HG02852 (cell line): Measurements from ENCODE around the gene GSTA2.
"Not testable (repeated sequence)": the region's sequence is repeated elsewhere in the genome, so short reads cannot be mapped to it uniquely, and the experiment has no call there.

Source experiments
- ATAC-seq: cut with Tn5 transposase; IDR thresholded peaks from one replicate; pipeline ENCODE4 v1.9.1; 2021; ENCODE audit warnings: mild to moderate bottlenecking, moderate library complexity; ENCODE audit not compliant: unreplicated experiment

The GSTA2 gene

DNA sequence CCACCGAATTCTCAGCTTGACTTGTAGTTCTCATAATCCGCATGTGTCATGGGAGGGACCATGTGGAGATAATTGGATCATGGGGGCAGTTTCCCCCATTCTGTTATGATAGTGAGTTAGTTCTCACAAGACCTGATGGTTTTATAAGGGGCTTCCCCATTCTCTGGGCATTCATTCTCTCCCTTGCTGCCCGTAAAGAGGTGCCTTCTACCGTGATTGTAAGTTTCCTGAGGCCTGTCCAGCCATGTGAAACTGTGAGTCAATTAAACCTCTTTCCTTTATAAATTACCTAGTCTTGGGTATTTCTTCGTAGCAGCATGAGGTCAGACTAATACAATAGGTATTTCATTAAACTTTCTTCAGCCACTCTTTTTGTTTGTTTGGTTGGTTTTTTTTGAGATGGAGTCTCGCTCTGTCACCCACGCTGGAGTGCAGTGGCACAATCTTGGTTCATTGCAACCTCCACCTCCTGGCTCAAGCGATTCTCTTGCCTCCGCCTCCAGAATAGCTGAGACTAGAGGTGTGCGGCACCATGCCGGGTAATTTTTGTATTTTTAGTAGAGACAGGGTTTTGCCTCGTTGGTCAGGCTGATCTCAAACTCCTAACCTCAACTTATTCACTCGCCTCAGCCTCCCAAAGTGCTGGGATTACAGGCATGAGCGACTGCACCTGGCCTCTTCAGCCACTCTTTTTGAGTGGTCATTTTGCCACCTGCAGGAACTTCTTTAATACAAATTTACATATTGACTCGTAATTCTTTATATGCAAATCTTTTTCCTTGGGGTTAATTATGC lies 36.3 kb downstream of the GSTA2 start:
- no peak for ATAC-seq

DNA sequence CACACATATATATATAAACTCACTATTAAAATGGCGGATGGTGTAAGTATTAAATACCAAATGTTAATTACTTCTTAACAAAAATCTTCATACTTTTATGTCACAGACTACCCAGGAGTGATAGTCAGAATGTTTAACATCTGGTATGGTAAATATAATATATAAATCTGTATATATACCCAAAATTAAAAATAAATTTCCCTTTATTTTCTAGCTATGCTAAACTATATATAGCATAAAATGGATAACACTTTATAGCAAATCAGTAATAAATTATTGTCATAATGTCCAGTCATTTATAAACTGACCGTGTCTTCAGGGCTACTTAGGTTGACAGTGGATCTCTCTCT lies 37.1 kb downstream of the GSTA2 start:
- ATAC-seq, result no peak

DNA sequence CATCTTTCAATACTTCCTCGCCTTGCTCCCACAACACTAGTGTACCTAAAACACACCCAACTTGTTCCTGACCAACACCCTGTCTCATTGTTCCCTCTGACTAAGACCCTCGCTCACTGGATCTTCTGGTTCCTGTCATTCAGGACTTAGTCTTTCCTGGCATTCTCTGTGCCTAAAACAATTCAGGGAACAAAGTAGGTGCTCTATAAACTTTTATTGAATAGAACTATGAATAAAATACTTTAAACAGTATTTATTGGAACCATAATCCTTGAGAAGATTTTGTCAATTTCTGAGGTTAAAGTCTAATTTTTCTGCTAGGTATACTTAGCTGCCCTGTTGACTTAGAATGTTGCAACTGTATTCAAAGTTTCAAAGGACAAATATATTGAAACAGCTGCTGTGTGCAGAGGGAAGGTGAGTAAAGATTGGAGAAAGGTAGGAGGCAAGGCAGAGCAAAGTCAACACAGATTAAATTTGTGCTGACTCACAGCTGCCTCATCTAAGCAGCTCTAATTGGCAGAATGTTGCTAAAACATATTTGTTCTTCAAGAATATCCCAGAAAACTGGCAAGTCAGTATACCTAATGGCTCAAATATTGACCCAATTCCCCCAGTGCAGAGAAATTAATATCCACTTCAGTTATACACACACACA lies 37.6 kb downstream of the GSTA2 start:
- no peak for ATAC-seq

DNA sequence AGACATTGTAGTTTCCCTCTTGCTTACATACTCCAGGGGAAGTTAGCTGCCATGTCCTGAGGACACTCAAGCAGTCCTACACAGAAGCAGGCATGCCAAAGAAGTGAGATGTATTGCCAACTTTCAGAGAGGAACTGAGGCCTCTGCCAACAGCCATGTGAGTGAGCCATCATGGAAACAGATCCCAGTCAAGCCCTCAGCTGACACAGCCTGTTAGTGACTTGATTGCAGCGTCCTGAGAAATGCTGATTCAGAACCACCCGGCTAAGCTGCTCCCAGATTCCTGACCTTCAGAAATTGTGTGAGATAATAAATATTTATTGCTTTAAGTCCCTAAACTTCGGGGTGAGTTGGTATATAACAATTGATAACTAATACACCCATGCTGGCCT lies 38.1 kb downstream of the GSTA2 start:
- no peak for ATAC-seq

DNA sequence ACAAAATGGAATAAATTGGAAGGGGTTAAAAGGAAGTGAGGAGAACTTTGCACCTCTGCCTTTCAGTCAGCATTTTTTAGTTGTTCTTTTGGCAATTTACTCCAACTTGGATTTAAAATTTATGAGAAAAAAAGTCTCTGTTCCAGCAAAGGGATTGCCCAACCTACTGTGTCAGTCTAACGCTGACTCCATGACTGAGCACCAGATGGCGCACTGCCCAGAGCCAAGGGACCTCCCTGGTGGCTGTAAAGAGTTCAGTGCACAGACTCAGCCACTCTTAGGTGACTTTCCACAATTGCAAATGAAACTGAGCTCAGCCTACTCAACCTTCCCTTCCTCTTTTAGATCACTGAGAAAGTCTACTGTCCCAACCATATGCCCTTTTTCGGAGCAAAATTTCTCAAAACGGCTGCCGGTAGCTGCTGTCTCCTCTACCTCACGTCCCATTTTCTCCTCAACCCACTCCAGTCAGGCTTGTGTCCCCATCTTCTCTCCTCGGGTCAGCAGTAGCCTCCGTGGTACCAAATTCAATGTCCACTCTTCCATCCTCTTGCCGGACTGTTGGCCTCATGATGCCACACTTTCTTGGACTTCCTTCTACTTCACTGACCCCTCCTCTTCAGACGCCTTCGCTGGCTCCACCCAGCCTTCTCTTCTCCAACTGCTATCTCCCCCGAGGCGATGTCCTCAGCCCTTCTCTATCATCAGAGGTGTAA lies 38.7 kb downstream of the GSTA2 start:
- ATAC-seq, result peak; percentile 100

DNA sequence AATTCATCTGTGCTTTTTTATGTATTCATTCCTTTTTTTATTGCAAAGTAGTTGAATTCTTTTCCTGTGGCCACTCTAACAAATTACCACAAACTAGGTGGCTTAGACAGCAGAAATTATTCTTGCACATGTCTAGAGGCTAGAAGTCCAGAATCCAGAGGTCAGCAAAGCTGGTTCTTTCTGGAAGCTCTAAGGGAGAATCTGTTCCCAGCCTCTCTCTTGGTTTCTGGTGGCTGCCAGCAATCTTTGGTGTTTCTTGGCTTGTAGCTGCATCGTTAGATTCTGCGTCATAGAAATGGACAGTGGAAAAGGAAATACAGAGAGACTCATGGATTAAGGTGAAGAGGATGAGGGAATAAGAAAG lies 39.3 kb downstream of the GSTA2 start:
- ATAC-seq, result no peak

DNA sequence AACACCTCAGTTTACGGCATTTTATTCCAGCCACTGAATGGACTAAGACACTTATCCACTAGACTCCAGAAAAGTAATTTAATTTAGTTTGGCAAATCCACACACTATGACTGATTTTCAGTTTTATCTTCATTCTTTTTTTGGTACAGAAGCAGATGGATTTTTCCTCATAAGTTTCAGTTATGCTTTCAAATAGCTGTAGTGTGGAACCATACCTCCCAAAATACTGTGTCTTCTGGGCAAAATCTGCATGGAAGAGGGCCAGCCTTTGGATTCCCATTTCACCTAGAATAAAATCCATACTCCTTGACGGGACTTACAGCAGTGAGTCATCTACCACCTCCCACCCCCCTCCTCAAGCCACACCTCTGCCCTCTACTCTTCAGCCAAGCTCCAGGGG lies 43.0 kb downstream of the GSTA2 start:
- no peak for ATAC-seq

DNA sequence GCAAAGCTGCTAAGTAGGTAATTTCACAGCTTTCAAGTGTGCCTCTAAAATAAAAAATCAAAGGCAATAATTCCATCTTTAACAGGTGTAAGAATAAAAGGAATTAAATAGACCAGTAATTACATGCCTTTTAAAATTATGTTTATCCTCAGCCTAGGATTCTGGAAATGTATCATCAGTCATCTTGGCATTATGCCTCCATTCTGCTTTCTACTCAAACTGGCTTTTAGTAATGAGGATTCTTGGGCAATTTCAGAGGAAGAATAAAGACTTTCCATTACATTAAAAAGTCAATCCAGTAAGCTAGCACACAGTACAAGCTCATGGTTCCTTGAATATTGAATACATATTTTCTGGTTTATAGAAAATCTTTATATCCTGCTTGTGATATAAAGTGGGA lies 44.7 kb downstream of the GSTA2 start:
- no peak for ATAC-seq

DNA sequence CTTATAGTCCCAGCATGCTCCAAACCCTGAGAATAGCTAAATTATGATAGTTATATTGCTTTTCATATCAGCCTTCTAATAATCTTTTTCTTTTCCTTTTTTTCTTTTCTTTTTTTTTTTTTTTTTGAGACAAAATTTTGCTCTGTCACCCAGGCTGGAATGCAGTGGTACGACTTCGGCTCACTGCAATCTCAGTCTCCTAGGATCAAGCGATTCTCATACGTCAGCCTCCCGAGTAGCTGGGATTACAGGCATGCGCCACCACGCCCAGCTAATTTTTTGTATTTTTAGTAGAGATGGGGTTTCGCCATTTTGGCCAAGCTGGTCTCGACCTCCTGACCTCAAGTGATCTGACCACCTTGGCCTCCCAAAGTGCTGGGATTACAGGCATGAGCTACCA lies 48.5 kb downstream of the GSTA2 start:
- not testable (repeated sequence) for ATAC-seq

DNA sequence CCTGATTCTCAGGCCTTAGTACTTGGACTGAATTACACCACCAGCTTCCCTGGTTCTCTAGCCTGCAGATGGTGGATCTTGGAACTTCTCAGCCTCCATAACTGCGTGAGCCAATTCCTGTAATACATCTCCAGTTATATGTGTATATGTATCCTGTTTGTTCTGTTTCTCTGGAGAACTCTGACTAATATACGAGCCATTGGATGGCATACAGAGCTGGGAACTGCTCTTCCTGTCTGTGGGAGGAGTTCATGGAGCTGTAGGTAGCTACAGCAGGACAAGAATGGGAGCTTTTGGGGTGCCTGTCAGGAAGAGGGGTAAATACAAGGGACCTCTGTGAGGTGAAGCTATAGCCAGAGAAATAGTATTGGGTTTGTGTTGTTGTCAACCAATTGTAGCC lies 51.1 kb downstream of the GSTA2 start:
- no peak for ATAC-seq

DNA sequence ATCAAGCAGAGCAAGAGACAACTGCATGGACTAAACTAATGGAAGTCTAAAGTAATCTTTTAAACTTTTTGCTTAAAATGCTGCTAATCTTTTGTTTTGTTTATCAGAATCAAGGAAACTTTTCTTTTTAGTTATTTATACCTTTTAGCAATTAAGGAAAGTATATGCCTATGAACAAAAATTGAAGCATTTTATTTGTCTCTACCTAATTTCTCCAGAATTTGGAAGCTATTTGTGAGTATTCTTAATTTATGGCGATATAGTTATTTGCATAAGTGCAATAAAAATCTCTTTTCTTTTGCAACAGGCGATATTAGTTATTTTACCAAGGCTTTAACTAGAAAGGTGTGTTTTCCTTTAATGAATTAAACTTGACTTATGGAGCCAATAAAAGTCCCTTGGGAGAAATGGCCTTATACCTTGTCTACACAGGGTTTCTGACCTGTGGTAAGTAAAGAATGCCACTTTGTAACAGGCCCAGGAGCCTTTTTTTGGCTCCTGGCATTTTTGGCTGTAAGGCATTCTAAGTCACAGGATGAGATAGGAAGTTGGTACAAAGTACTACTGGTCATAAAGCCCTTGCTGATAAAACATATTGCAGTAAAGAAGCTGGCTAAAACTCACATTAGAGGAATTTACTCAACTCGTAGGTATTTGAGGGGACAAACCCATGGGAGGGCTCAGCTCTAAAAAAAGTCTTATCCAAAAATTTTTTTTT lies 55.2 kb downstream of the GSTA2 start:
- no peak for ATAC-seq

DNA sequence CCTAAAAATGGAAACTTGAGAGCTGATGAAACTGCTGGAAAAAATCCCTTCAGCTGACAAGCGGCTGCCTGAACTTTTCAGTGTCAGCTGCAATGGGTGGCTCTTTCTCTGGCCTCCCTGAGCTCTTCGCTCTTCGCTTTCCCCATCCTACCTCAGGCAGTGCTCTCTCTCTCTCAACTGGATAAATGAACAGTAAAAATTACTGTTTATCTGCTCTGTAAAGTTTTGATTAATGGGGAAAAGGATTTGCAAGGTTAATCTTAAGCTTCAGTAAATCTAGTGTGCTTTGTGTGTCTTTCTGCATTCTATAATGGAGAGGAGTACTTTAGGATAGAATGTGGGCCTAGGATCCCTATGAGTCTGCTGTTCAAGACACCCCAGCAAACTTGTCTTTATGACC lies 57.3 kb downstream of the GSTA2 start:
- ATAC-seq, result no peak

DNA sequence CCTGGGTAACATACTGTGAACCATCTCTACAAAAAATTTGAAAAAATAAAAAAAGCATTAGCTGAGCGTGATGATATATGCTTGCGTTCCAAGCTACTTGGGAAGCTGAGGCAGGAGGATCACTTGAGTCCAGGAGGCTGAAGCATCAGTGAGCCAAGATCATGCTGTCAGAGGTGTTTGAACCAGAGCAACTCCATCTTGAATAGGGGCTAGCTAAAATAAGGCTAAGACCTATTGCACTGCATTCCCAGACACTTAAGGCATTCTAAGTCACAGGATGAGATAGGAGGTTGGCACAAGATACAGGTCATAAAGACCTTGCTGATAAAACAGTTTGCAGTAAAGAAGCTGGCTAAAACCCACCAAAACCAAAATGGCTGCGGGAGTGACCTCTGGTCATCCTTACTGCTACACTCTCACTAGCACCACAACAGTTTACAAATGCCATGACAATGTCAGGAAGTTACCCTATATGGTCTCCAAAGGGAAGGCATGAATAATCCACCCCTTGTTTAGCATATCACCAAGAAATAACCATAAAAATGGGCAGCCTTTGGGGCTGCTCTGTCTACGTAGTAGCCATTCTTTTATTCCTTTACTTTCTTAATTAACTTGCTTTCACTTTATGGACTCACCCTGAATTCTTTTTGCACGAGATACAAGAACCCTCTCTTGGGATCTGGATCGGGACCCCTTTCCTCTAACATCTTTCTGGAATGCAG lies 58.3 kb downstream of the GSTA2 start:
- ATAC-seq, result not testable (repeated sequence)

DNA sequence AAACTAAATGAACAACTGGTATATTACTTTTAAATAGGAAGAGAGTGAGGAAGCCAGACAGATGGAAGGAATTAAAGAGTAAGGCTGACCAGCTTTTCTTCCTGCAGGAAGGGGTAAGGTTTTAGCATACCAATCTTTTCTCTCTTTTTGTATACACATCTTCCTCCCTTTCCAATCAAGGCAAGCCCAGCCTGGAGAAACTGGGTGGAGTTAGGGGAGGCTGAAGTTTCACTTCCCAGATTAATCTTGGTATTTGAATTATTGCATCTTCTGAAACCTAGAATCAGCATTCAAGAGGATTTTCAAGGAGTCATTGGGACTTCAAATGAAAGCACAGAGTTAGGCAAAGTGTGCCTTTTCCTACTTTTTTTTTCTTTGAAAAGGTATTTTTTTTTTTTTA lies 59.2 kb downstream of the GSTA2 start:
- no peak for ATAC-seq
